A549 treated with GW870086 at 1 μM for 4 hours (cell line): ENCODE data around the gene NPTN. TPM values are rescaled to one million over a fixed set of nuclear protein-coding genes. Genes with fewer than 3 reads are reported as not detected.

Source experiments
- total RNA-seq: library from RNA; stranded (reverse); fragments of 200-300 nt; extraction: Qiagen RNA extraction; gene quantifications from 5 replicates; pipeline ENCODE4 v1.2.3, GENCODE V29; 2022; ENCODE audit warnings: low read depth

The NPTN gene
- total RNA-seq, result 185 to 210 TPM (median 200 TPM) in 5 replicates

GRCh38 chr15:73633111-73633990, at the start of gene NPTN:
Gene NPTN, minus strand, starts transcription at chr15:73633389. Its CDS starts 174 bp downstream, at chr15:73633215.

Other genes starting within 250 kb of the NPTN start
- gene REC114, start 190.2 kb downstream of the NPTN start, total RNA-seq, result not detected in 5 replicates
- gene CD276, start 51.0 kb upstream of the NPTN start, total RNA-seq, result 61.7 to 81.3 TPM (median 75.4 TPM) in 5 replicates
- gene INSYN1, start 120.0 kb upstream of the NPTN start, total RNA-seq, result 1.3 to 2.7 TPM (median 2.0 TPM) in 5 replicates
- gene TBC1D21, start 240.2 kb upstream of the NPTN start, total RNA-seq, result not detected in 5 replicates